PC-3 (cell line): ENCODE data around the gene DTNBP1. TPM values are rescaled to one million over a fixed set of nuclear protein-coding genes. Genes with fewer than 3 reads are reported as not detected.

ENCODE experiments used
- ATAC-seq: fragments of 200-7000 bp; cut with Tn5 transposase; 2 replicates; pipeline ENCODE4 v1.9.1; 2020; ENCODE audit warnings: mild to moderate bottlenecking, moderate library complexity
- BruUV-seq: library from RNA; stranded (reverse); fragments of 400-500 nt; replicated peaks from 2 replicates; lab custom pipeline; 2021; lab: Mats Ljungman, UMichigan
- CTCF ChIA-PET: fragments of 300-600 bp; sonication (Branson Sonifier 250); formaldehyde crosslinking; loops from one replicate; lab custom pipeline; 2022; ENCODE audit warnings: antibody characterized with exemption; lab: Charles Lee
- POLR2A ChIA-PET: fragments of 300-600 bp; sonication (Branson Sonifier 250); formaldehyde crosslinking; loops from one replicate; lab custom pipeline; 2022; ENCODE audit warnings: antibody characterized with exemption; ENCODE audit not compliant: unreplicated experiment; lab: Charles Lee
- DNase-seq: peaks from one replicate; pipeline ENCODE4 v3.0.0-alpha.2; 2015
- H2AFZ ChIP-seq: fragments of 300-600 bp; sonication (generic); 2 replicates; pipeline ENCODE4 v1.6.0; 2016; ENCODE audit warnings: antibody characterized with exemption, low read length
- H3F3A ChIP-seq: fragments of 300-600 bp; sonication (generic); one replicate; pipeline ENCODE4 v1.6.0; 2017; ENCODE audit warnings: antibody characterized with exemption, low read length, control low read depth, mild to moderate bottlenecking; ENCODE audit not compliant: unreplicated experiment
- H3K27ac ChIP-seq: fragments of 300-600 bp; sonication (generic); 2 replicates; pipeline ENCODE4 v1.5.1; 2016; ENCODE audit warnings: mild to moderate bottlenecking, low read length
- H3K27me3 ChIP-seq: fragments of 300-600 bp; sonication (generic); 2 replicates; pipeline ENCODE4 v1.6.1; 2016; ENCODE audit warnings: low read length, mixed read lengths
- H3K36me3 ChIP-seq: fragments of 300-600 bp; sonication (generic); 2 replicates; pipeline ENCODE4 v1.6.1; 2016; ENCODE audit warnings: low read depth, mixed run types, low read length, mixed read lengths
- H3K4me1 ChIP-seq: fragments of 300-600 bp; sonication (generic); 2 replicates; pipeline ENCODE4 v1.5.1; 2016; ENCODE audit warnings: low read length; ENCODE audit not compliant: insufficient read depth
- H3K4me2 ChIP-seq: fragments of 300-600 bp; sonication (generic); 2 replicates; pipeline ENCODE4 v1.6.0; 2016; ENCODE audit warnings: low read length
- H3K4me3 ChIP-seq: fragments of 300-600 bp; sonication (generic); 2 replicates; pipeline ENCODE4 v1.5.1; 2016; ENCODE audit warnings: mild to moderate bottlenecking, low read length, mixed read lengths
- H3K79me2 ChIP-seq: fragments of 300-600 bp; sonication (generic); 2 replicates; pipeline ENCODE4 v1.6.1; 2017; ENCODE audit warnings: low read length, mixed read lengths
- H3K9ac ChIP-seq: fragments of 300-600 bp; sonication (generic); 2 replicates; pipeline ENCODE4 v1.6.0; 2016; ENCODE audit warnings: mild to moderate bottlenecking, low read length
- H3K9me2 ChIP-seq: fragments of 300-600 bp; sonication (generic); replicated peaks from 2 replicates; pipeline ENCODE4 v1.6.1; 2016; ENCODE audit warnings: mixed run types, low read length, mixed read lengths
- H3K9me3 ChIP-seq: fragments of 300-600 bp; sonication (generic); 2 replicates; pipeline ENCODE4 v1.6.1; 2016; ENCODE audit warnings: low read length, mixed read lengths
- H4K20me1 ChIP-seq: fragments of 300-600 bp; sonication (generic); 2 replicates; pipeline ENCODE4 v1.6.1; 2016; ENCODE audit warnings: low read length, mixed read lengths
- CTCF ChIP-seq: fragments of 300-600 bp; sonication (generic); conservative IDR thresholded peaks from 2 replicates; pipeline ENCODE4 v1.5.1; 2017; ENCODE audit warnings: antibody characterized with exemption, low read depth, mild to moderate bottlenecking, low read length
- EZH2 ChIP-seq: fragments of 300-600 bp; sonication (generic); IDR thresholded peaks from one replicate; pipeline ENCODE4 v1.6.1; 2017; ENCODE audit warnings: antibody characterized with exemption, mild to moderate bottlenecking, low read length; ENCODE audit not compliant: unreplicated experiment
- EZH2phosphoT487 ChIP-seq: fragments of 300-600 bp; sonication (generic); IDR thresholded peaks from 2 replicates; pipeline ENCODE4 v1.6.1; 2018; ENCODE audit warnings: mild to moderate bottlenecking, antibody characterized with exemption, low read length, borderline replicate concordance
- intact Hi-C: fragments of 100-400 bp; cut with micrococcal nuclease; formaldehyde crosslinking; loops from 2 replicates; pipeline ENCODE4 v1.9.0; 2023
- total RNA-seq: library from RNA; depleted of rRNA; stranded (reverse); fragments of >200 nt; gene quantifications from 2 replicates; pipeline ENCODE4 v1.2.3, GENCODE V29; 2014

Gene DTNBP1
- total RNA-seq, 1 experiment from 2014 or later = 7.9 TPM

DNA sequence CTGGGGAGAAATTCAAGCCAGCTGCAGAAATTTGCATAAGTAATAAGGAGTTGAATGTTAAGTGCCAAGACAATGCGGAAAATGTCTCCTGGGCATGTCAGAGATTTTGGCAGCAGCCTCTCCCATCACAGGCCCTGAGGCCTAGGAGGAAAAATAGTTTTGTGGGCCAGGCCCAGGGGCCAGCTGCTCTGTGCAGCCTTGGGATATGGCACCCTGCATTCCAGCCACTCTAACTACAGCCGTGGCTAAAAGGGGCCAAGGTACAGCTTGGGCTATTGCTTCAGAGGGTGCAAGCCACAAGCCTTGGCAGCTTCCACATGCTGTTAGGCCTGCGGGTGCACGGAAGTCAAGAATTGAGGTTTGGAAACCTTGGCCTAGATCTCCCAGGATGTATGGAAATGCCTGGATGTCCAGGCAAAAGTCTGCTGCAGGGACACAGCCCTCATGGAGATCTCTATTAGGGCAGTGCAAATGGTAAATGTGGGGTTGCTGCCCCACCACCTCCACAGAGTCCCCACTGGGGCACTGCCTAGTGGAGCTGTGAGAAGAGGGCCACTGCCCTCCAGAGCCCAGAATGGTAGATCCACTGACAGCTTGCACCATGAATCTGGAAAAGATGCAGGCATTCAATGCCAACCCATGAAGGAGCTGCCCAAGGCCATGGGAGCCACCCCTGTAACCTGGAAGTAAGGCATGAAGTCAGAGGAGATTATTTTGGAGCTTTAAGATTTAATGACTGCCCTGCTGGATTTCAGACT, 126.5 kb downstream of the DTNBP1 start:
- DNase-seq (no peak), ATAC-seq (no peak)
- CTCF ChIA-PET = no interaction called here
- no peaks in the 10 kb centered on the region for H3K79me2 ChIP-seq
- no peaks in the 10 kb centered on the region for H4K20me1 ChIP-seq
- no peaks in the 10 kb centered on the region for H3K4me1 ChIP-seq
- H3K9me3 ChIP-seq = no peaks in the 10 kb centered on the region
- no peak for TF ChIP-seq EZH2phosphoT487
- no peak for TF ChIP-seq CTCF
- TF ChIP-seq EZH2 = no peak
- H2AFZ ChIP-seq = no peak overlapping the region
- H3K9me2 ChIP-seq = no peaks in the 10 kb centered on the region
- no TSS peak for BruUV-seq
- no peak overlapping the region for H3K4me2 ChIP-seq
- H3K9ac ChIP-seq = no peak overlapping the region
- POLR2A ChIA-PET = no interaction called here
- H3K4me3 ChIP-seq = no peak overlapping the region
- intact Hi-C loops = no loop called here
- H3K36me3 ChIP-seq = no peaks in the 10 kb centered on the region; the same call in 1 of the 2 replicates
- no peaks in the 10 kb centered on the region for H3K27me3 ChIP-seq
- no peaks in the 10 kb centered on the region for H3F3A ChIP-seq
- no peak overlapping the region for H3K27ac ChIP-seq

- Histone ChIP-seq H3K27ac (no peak overlapping the region), H4K20me1 (no peaks in the 10 kb centered on the region), H3K9me2 (no peaks in the 10 kb centered on the region), H2AFZ (no peak overlapping the region), H3K27me3 (no peaks in the 10 kb centered on the region), H3K79me2 (no peaks in the 10 kb centered on the region), H3K36me3 (no peaks in the 10 kb centered on the region; the same call in 1 of the 2 replicates), H3K4me3 (no peak overlapping the region), H3K4me1 (no peaks in the 10 kb centered on the region), H3K4me2 (no peak overlapping the region), H3K9ac (no peak overlapping the region), H3F3A (no peaks in the 10 kb centered on the region), H3K9me3 (no peaks in the 10 kb centered on the region)
- DNase-seq (no peak), ATAC-seq (no peak)
- POLR2A ChIA-PET = no interaction called here
- no peak for TF ChIP-seq EZH2phosphoT487
- TF ChIP-seq EZH2 = no peak
- TF ChIP-seq CTCF = no peak
- CTCF ChIA-PET = no interaction called here
- no TSS peak for BruUV-seq
- intact Hi-C loops = no loop called here
Observed at GRCh38 chr6:15535495-15536197, 127.2 kb downstream of the DTNBP1 start.

DNA sequence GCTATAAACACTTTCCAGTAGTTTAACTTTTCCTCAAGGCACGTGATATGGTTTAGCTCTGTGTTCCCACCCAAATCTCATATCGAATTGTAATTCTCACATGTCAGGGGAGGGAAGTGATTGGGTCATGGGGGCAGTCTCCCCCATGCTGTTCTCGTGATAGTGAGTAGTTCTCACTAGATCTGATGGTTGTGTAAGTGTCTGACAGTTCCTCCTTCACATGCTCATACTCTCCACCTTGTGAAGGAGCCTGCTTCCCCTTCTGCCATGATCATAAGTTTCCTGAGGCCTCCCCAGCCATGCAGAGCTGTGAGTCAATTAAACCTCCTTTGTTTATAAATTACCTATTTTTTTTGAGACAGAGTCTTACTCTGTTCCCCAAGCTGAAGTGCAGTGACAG, 127.9 kb downstream of the DTNBP1 start:
- Histone ChIP-seq H2AFZ (no peak overlapping the region), H3K79me2 (no peaks in the 10 kb centered on the region), H4K20me1 (no peaks in the 10 kb centered on the region), H3K4me1 (no peaks in the 10 kb centered on the region), H3K36me3 (no peaks in the 10 kb centered on the region; the same call in 1 of the 2 replicates), H3K9me3 (no peaks in the 10 kb centered on the region), H3K9me2 (no peaks in the 10 kb centered on the region), H3F3A (no peaks in the 10 kb centered on the region), H3K27me3 (no peaks in the 10 kb centered on the region), H3K4me3 (no peak overlapping the region), H3K27ac (no peak overlapping the region), H3K9ac (no peak overlapping the region), H3K4me2 (no peak overlapping the region)
- no peak for DNase-seq
- TF ChIP-seq EZH2phosphoT487 (no peak), CTCF (no peak), EZH2 (no peak)
- ATAC-seq = no peak
- CTCF ChIA-PET = no interaction called here
- BruUV-seq = no TSS peak
- POLR2A ChIA-PET = no interaction called here
- intact Hi-C loops = no loop called here
